Measurements from ENCODE around the gene SCEL. TPM values are rescaled to one million over a fixed set of nuclear protein-coding genes. Genes with fewer than 3 reads are reported as not detected.

SCEL gene
- total RNA-seq, 1 experiment from 2014 or later: 0.07 TPM

GRCh38 chr13:77571956-77572355, 36.5 kb downstream of the SCEL start:
- Histone ChIP-seq H3K9me3 (ENCODE audit: control insufficient read depth in 1 of 2, insufficient read depth in 1 of 2, low read depth in 1 of 2, low read length in 2 of 2) (no peaks in the 10 kb centered on the region), H4K20me1 (ENCODE audit: insufficient read depth) (no peaks in the 10 kb centered on the region), H3K79me2 (ENCODE audit: insufficient read depth, low read length) (no peaks in the 10 kb centered on the region), H3K36me3 (ENCODE audit: control insufficient read depth in 1 of 2, insufficient read depth in 2 of 2, low read length in 2 of 2) (no peaks in the 10 kb centered on the region), H3K4me3 (replicated peaks in 1 of 2; ENCODE audit: low read depth in 1 of 2, low read length in 2 of 2) (no peak overlapping the region), H3K9me2 (ENCODE audit: insufficient read depth) (no peaks in the 10 kb centered on the region), H2AFZ (ENCODE audit: low read depth, low read length, poor library complexity, severe bottlenecking) (no peak overlapping the region), H3K27ac (ENCODE audit: low read depth, low read length) (no peak overlapping the region), H3K9ac (ENCODE audit: low read length) (no peak overlapping the region), H3K27me3 (ENCODE audit: insufficient read depth, low read length) (peaks cover 12% of the 10 kb centered on the region), H3K4me2 (ENCODE audit: low read length) (no peak overlapping the region), H3K4me1 (ENCODE audit: control insufficient read depth in 1 of 2, insufficient read depth in 2 of 2, low read length in 2 of 2) (no peaks in the 10 kb centered on the region)
- POLR2A ChIA-PET: no interaction called here
- RAD21 ChIA-PET (ENCODE audit: low non-redundant PET in 1 of 2, low total read pairs in 2 of 2, uncharacterized antibody in 2 of 2, unreplicated experiment in 2 of 2): no interaction called here
- BruUV-seq (replicated peaks): no TSS peak
- CTCF ChIA-PET: no interaction called here
- intact Hi-C loops (cut with micrococcal nuclease): no loop called here
- ATAC-seq (no peak), DNase-seq (ENCODE audit: low read depth, low spot score) (no peak)
- TF ChIP-seq SIN3A (IDR thresholded peaks at IDR 0.05; ENCODE audit: low read depth) (no peak), CTCF (IDR thresholded peaks at IDR 0.05 in 2 of 3, conservative IDR thresholded peaks at IDR 0.05 in 1 of 3; ENCODE audit: borderline replicate concordance in 1 of 3, insufficient read depth in 1 of 3, low read depth in 2 of 3, low read length in 2 of 3) (no peak), POLR2A (IDR thresholded peaks at IDR 0.05; ENCODE audit: borderline replicate concordance, extremely low read depth, insufficient read depth, insufficient read length) (no peak), EZH2 (IDR thresholded peaks at IDR 0.05) (no peak)

GRCh38 chr13:77574096-77574495, 38.6 kb downstream of the SCEL start:
- no peak for DNase-seq (ENCODE audit: low read depth, low spot score)
- Histone ChIP-seq H3K4me2 (ENCODE audit: low read length) (no peak overlapping the region), H3K27ac (ENCODE audit: low read depth, low read length) (no peak overlapping the region), H3K27me3 (ENCODE audit: insufficient read depth, low read length) (peaks cover 12% of the 10 kb centered on the region), H3K4me1 (ENCODE audit: control insufficient read depth in 1 of 2, insufficient read depth in 2 of 2, low read length in 2 of 2) (no peaks in the 10 kb centered on the region), H3K4me3 (replicated peaks in 1 of 2; ENCODE audit: low read depth in 1 of 2, low read length in 2 of 2) (no peak overlapping the region), H2AFZ (ENCODE audit: low read depth, low read length, poor library complexity, severe bottlenecking) (no peak overlapping the region), H3K9ac (ENCODE audit: low read length) (no peak overlapping the region), H3K36me3 (ENCODE audit: control insufficient read depth in 1 of 2, insufficient read depth in 2 of 2, low read length in 2 of 2) (no peaks in the 10 kb centered on the region), H3K9me3 (ENCODE audit: control insufficient read depth in 1 of 2, insufficient read depth in 1 of 2, low read depth in 1 of 2, low read length in 2 of 2) (no peaks in the 10 kb centered on the region), H3K9me2 (ENCODE audit: insufficient read depth) (no peaks in the 10 kb centered on the region), H4K20me1 (ENCODE audit: insufficient read depth) (no peaks in the 10 kb centered on the region), H3K79me2 (ENCODE audit: insufficient read depth, low read length) (no peaks in the 10 kb centered on the region)
- TF ChIP-seq ZNF274 (IDR thresholded peaks at IDR 0.05; ENCODE audit: low read depth, low read length): no peak
- TF ChIP-seq JUND (IDR thresholded peaks at IDR 0.05): no peak
- TF ChIP-seq POLR2A (IDR thresholded peaks at IDR 0.05; ENCODE audit: borderline replicate concordance, extremely low read depth, insufficient read depth, insufficient read length): no peak
- no peak for TF ChIP-seq SRF (IDR thresholded peaks at IDR 0.05; ENCODE audit: low read depth)
- TF ChIP-seq EGR1 (IDR thresholded peaks at IDR 0.05; ENCODE audit: low read depth): no peak
- no peak for TF ChIP-seq MAX (IDR thresholded peaks at IDR 0.05)
- no peak for TF ChIP-seq REST (IDR thresholded peaks at IDR 0.05; ENCODE audit: low read depth)
- TF ChIP-seq ZFX (IDR thresholded peaks at IDR 0.05): no peak
- TF ChIP-seq CEBPB (IDR thresholded peaks at IDR 0.05; ENCODE audit: low read depth): no peak
- TF ChIP-seq ZBTB33 (IDR thresholded peaks at IDR 0.05; ENCODE audit: extremely low read depth, insufficient replicate concordance, low read length): no peak
- no peak for TF ChIP-seq RAD21 (IDR thresholded peaks at IDR 0.05; ENCODE audit: low read depth)
- TF ChIP-seq SIN3A (IDR thresholded peaks at IDR 0.05; ENCODE audit: low read depth): no peak
- no TSS peak for BruUV-seq (replicated peaks)
- ChIA-PET CTCF (no interaction called here), POLR2A (no interaction called here), RAD21 (ENCODE audit: low non-redundant PET in 1 of 2, low total read pairs in 2 of 2, uncharacterized antibody in 2 of 2, unreplicated experiment in 2 of 2) (no interaction called here)
- intact Hi-C loops (cut with micrococcal nuclease): no loop called here
- no peak for ATAC-seq
